Measurements from ENCODE around the gene BMPER.

The BMPER gene

DNA sequence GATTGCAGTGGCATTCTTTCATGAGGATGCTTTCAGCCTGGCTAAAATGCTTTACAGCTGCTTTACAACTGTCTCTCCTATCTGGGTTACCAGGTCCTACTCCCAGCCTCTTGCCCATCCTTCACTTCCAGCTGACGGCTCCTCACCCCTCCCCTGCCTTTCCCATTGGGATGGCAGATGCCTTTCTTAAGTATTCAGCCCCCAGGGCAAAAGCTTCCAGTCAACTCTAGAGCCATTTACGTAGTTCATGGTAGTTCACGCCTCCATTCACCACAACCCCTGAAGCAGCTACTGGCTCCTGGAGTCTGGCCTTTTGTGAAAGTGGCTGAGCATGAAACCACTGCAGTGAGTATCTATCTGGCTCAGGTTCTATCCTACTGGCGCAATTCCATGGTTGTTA is 17.2 kb upstream of the BMPER start:
- DNase-seq (ENCODE audit: low read depth): no peak

DNA sequence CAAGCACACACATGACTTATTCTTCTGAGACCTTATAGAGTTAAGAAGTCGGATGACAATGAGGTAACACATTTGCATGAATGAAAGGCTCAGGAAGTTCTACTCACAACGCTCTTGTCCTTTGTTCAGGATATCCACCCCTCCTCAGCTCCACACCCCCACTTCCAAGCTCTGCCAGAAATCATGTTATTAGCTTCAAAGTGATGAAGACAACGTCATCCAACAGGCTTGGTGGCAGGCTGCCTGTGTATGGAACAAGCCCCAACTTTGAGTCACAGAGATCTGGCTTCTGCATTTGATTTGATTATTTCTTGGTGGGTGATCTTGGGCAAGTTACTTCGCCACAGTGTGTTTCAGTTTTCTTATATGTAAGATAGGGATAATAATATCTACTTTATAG is 12.4 kb upstream of the BMPER start:
- no peak for DNase-seq (ENCODE audit: low read depth)

DNA sequence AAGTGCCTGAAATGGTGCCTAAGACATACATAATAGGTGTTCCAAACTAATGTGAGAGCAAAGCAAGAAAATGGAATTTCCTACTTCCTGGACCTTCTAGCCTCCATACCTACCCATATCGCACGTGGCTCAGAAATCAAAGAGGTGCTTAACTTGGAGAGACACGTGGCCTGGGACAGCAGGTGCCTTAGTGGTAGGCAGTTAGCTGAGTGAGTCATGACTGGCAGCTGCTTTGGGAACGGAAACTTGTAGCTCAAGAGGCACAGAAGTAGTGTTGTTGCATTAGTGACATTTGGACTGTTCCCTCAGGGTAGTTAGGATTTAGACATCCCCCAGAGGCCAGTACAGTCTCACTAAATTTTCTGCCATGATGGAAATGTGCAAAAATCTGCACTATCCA is 12.0 kb upstream of the BMPER start:
- no peak for DNase-seq (ENCODE audit: low read depth)

DNA sequence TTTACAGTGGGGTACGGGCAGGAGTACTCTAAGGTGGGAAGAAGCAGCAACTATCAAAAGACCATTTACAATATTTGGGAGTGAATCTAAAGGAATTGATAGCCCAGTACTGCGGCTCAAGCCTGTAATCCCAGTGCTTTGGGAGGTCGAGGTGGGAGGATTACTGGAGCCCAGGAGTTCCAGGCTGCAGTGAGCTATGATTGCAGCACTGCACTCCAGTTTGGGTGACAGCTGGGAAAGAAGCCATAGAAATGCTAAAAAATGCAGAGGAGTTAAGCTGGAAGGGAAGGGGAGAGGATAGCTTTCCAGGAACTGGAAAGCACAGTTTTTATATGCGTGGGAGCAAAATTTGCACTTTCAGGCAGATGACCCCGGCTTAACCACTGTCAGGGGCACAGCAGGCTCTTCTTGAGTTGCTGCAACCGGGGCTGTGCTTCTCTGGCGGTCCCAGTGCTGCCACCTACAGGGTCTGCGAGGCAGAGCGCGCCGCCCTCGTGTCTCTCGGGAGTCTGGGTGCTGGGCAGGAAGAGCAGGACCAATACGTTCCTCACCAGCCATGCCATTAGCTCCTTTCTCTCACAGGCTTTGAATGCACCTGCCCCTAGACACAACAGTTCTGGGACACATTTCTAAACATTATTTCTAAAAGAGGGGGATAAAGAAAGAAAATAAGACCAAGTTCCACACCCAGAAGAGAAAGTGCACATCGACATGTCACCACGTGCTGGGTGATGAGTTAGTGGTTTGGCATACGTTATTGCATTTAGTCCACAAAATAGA is 10.1 kb upstream of the BMPER start:
- peak; percentile 55 for DNase-seq (ENCODE audit: low read depth)

DNA sequence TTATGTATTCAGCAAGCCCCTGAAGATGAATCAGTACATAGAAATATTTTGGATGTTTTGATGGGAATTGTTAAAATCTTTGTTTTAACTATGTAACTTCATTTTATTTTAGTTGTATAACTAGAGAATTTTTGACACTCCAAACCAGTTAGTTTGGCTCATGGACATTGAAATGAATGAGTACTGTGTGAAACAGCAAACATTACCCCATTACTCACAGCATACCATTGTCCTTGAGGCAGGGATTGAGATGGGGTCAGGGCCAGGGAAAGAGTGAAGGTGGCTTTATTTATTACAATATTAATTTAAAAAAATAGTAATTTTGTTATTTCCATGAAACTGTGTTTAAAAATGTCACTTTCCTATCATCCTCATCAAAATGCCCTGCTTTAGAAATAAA is 4.8 kb upstream of the BMPER start:
- no peak for DNase-seq (ENCODE audit: low read depth)

DNA sequence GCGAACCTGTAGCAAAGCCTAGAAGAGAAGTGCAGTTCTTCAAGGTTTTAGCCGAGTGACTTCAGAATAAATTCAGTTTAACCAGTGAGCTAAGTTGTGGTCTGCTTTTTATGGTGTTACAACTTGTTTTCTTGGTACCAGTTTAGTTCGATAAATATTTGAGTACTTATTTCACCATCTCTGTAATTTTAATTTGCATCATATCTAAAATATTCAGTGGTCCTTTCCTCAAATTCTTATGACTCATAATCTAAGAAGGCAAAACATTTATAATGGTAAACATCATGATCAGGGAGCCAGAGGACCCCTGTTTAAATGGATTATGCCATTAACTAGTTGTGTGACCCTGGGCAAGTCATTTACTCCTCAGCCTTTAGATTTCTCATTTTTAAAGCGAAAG is 4.1 kb upstream of the BMPER start:
- DNase-seq (ENCODE audit: low read depth): no peak

DNA sequence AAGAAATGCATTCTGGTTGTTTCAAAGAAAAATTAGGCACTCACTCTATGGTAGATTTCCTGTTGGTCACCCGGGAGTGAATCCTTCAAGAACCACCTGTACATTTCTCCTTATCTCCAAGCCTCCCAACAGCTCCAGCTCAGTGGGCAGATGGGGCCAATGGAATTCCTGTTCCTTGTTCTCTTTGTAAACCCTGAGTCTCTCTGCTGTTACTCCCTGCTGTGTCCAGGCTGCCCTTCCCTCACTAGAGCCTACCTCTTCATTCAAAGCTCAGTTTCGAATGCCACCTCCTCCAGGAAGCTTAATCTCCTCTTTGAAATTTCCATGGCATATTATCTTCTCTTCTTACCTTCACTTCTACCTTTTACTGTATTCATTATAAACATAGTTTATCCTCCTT is 3.5 kb upstream of the BMPER start:
- no peak for DNase-seq (ENCODE audit: low read depth)

DNA sequence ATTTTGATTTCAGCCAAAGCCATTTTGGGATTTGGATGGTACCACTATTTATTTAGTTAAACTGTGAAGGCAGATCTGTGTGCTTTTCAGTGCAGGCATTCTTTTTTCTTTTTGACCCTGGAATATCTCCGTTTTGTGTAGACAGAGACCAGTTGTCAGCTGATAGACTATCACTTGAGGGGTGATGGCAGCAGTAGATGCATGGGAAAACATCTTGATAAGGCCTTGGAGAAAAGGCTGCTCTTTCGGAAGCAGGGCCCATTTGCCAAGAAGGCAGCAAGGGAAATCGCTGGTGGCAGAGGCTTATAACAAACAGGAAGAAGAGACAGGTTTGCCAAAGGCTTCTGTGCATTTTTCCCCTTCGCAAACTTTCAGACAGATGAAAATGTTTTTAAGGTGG is 2.6 kb upstream of the BMPER start:
- no peak for DNase-seq (ENCODE audit: low read depth)

DNA sequence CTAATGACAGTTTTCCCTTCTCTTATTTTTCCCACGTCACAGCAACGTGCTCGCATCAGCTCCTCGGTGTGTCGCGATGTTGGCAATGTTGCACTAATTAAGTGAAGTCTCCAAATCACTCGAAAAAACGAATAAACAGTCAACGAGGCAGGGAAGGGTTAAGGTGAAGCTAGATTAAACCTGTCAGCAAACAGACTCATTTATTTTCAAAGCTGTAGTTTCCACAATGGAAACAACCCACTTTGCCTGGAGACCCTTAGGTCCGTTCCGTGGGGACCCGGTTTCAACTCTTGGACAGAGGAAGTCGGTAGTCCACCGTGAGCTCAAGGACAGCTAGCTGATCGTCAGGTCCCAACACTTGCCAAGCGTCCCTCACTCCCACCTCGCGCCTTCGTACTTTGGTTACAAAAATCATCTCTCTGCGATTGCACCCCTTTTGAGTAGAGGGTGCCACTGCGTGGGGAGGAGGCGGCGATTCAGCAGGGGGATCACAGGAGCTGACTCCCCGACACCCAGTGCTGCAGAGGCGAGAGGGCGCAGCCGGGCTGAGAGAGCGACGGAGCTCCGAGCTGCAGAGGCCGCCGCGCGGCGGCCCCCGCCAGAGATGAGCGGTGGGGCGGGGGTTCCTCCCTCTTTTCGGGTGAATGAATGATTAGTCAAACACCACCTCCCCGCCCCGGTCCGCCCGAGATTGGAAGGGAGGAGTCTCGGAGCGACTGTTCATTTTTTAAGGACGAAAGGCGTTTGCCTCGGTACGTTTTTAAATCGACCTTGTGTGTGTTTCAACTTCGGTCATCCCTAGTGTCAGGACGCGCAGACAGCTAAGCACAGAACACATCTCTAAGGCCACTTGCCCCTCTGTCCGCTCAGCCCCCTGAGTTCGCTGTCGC is 1.3 kb upstream of the BMPER start:
- DNase-seq (ENCODE audit: low read depth): no peak

DNA sequence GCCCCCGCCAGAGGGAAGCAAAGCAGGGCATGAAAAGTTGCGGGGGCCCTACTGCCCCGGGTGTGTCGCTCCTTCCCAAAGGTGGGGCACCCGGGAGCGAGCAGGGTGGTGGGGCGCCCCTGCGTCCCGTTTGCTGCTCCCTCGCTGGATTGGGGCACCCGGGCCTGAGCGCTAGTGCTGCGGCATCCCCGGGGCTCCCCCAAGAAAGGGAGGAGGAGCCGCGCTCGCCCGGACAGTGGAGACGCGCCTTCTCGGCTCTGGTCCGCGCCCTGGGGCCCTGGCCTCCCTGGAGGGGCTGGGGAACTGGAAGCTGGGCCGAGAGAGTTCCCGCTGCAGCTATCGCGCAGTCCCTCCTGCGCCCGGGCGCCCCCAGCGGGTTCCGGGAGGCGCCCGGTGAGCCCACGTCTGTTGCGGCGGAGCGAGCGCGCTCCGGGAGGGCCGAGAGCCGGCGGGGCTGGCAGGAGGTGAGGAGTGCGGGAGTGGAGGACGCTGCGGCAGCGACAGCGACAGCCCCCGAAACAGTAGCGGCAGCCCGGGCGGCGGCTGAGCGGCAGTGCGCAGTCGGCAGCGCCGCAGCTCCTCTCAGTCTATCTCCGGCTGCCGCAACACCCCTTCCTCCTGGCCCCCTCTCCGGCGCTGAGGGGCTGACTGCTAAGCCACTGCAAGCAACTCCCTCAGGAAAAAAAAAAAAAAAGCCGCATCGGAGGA is 504 bp upstream of the BMPER start:
- no peak for DNase-seq (ENCODE audit: low read depth)

DNA sequence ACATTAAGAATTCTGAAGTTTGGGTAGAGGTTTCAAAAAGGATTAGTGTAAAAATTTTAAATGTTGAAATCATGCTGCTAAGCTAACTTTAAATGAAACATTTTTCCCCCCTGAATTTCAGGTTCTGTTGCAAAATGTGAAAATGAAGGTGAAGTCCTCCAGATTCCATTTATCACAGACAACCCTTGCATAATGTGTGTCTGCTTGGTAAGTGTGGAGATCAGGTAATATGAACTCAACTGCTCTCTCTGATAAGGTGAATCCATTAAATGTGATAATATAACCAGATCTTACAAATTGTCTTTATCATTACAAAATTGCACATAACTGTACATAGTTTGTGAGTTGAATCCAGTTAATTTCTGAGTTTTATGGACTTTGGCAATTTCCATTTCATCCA is 1.4 kb downstream of the BMPER start:
- no peak for DNase-seq (ENCODE audit: low read depth)

DNA sequence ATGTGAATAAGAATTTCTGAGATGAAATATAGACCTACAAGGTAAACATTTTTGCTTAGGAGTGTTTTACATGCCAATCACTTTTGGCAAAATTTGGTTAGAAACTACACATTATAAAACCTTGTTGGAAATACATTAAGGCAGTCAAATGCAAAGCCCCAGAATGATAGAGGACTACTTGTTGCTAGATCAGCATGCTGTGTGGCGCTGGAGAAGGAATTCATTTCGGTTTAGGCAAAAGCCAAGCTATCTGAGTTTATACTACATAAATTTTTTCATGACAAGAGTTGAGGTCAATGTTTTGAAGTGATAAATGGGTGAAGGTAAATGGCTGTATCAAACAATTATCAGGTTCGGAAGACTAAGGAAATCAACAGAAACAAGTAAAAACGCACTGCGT is 2.3 kb downstream of the BMPER start:
- DNase-seq (ENCODE audit: low read depth): no peak

DNA sequence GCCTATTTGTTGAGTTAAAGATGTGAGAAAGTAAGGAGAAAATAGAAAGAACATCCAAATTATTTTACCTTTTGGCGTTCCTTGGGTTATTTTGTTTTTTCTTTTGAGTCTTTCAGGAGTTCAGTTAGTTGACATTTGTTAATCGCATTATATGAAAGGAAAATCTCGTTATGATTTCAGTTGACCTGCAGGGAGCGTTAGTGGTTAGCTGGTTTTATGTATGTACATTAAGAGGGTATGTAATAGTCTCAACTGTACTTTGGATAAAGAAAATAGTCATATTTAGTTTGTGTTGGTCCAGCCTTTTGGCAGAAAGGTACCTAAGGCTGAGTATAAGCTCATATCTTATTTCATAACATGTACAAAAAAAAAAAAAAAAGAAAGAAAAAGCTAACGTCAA is 4.0 kb downstream of the BMPER start:
- no peak for DNase-seq (ENCODE audit: low read depth)

DNA sequence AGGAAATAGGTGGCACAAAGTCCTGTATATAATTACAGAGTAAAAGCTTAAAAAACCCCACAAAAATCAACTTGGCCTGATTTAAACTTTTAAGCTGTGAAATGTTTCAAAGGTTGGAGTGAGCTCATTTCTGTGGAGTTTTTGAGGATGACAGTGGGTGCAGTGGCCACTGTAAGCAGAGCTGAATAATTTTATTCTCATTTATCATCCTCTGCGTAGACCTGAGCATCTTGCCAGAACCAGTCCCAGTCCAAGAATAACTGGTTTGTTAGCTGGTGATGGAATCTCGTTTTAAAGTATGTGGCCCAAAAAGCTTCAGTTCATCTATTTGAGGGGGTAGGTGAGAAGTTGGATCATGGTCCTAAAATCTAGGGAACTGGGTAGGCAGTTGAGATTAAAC is 4.4 kb downstream of the BMPER start:
- DNase-seq (ENCODE audit: low read depth): no peak

DNA sequence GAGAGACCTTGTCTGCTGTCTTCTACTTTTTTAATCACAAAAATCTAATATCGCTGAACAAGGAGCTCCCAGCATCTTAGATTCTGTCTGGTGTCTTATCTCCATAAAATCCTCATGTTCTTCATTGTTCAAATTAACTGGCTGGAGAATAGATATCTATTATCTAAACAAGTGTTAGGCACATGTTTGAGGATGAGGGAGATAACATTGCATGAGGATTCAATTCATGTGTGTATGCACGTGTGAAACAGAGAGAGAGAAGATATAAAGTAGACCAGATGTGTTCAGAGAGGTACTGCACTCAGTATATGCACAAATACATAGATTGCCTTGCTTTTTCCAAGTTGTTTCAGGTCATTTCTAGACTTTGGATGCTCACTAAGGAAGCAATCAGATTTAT is 5.4 kb downstream of the BMPER start:
- no peak for DNase-seq (ENCODE audit: low read depth)

DNA sequence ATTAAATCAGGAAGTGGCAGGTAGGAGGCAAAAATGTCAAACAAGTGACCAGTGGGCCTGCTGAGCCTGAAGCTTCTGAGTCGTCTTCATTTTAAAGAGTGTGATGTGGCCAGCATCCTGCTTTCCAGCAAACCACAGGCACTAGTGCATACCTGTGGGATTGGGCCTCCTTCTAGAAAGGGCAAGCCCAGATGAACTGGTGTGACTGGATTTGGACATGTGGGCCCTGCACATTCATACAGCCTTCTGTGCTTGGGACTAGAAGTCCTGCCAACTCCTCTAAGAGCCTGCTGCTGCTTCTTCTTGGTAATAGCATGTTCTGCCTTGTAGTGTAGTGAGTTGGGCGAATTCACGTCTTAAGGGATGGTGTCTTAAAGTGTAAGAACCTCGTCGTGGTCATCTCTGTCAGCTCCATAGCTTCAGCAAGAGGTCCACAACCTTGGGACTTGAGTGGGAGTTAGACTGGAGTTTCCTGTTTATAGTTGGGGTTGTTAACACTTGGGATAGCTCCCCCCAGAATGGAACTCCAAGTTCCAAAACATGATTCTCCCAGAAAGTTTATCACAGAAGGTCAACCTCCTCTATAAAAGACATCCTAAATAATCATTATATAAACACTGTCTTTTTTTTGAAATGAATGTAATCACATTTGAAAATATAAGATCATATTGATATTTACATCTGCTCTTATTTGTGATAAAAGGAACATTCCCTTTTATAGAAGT is 11.2 kb downstream of the BMPER start:
- DNase-seq (ENCODE audit: low read depth): no peak

DNA sequence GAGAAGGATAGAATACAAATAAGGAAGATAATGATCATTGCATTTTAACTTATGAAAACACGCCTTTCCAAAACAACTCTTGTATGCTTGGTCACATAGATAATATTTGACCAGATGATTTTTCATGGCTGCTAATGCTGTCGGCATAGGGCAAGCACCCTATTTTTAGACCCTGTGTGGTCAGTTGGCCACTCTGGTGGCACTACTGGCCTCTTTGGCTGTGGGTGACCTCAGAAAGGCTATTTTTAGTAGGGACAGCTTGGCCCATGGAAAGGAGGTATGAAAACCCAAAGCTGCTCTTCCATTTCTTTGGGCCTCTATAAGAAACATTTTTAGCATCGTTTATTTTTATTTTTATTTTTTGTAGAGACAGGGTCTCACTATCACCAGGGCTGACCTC is 12.3 kb downstream of the BMPER start:
- DNase-seq (ENCODE audit: low read depth): no peak

DNA sequence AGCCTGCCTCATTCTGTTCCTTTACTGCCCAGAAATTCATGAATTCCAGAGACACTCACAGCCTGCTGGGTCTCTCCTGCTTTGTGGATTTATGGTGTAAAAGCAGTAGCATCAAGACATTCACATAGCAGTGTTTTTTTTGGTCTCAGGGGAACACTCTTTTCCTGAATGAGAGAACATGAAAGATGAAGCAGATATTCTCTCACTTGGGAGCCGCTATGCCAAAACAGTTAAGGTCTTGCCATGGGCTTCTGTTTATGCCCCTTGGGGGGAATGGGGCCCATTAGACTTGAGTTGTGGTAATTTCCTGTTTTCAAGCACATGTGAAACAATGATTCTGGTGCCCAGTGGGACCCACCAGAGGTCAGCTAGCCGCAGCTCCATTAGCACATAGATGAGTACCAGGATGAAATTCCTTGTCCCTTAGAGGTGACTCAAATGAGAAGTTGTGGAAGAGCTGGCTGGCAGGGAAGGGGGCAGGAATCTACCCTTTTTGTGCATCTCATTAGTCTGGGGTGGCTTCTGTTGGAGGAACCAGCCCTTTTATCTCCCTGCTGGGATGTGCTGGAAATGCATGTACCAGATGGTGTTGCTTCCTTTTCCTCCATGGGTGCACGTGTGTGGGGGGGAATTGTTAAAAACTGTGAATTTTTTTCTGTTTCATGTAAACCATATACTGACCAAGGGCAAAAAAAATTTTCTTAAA is 13.3 kb downstream of the BMPER start:
- no peak for DNase-seq (ENCODE audit: low read depth)

DNA sequence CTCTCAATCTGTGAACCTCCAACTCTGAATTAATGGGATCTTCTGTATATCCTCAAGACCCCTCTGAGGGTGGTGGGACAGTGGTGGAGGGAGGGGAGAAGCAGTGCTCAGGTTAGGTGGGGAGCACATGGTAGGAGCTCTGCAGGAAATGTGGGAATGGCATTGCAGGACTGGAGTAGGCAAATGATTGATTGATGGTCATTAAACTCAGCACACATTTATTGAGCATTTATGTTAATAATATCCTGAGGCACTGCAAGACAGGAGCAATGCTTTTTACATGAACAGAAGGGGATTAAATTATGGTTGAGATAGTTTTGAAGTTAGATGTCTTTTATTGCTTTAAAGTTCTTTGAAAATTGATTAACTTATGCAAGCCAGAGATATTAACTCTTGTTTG is 14.1 kb downstream of the BMPER start:
- DNase-seq (ENCODE audit: low read depth): no peak

DNA sequence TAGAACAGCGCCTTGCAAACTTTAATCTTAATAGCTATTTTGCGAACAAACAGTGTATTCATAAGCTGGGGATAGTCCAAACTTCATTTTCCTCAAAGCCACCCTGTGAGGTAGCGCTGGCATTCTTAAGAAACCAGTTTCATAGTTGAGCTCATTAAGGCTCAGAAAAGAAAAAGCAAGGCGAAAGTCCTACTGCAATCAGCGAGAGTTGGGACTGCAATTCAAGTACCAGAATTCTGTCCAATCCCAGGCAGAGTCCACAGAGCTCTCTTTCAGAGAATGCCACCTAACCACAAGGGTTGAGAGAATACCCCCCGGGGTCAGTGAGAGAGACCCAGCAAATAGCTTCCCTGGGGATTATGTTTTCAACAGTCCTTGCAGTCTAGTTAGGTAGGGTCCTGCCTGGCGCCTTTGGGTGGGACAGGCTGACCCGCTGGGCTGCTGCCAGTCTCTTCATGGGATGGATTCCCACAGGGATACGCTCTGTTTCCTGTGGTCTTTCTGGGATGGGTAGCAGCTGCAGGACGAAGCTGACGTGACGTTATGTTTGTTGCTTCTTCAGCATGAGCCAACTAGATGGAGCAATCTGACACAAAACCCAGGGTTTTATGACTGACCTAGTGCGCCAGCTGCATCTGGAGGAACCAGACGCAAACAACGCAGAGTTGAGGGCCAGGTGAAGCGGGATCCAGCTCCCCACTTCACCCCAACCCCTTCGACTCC is 16.0 kb downstream of the BMPER start:
- DNase-seq (ENCODE audit: low read depth): no peak

DNA sequence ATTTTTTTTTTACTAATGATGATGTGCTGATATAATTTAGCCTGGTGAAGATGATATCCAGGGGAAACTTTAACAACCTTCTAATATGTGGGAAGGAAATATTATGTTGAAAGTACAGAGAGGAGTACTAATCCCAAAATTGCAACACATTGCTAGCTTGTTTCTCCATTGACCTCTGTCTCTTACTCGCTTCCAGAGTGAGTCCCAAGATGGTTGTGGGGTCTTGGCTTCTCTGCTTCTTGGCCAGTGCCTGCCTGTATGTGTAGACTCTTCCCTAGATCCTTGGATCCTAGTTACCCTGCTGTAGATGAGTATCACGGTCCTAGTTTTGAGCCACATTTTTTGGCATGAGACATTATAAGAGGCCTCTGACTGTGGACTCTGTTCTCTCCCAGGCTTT is 17.5 kb downstream of the BMPER start:
- no peak for DNase-seq (ENCODE audit: low read depth)

All from activated T-cell treated with anti-CD3 and anti-CD28 coated beads for 1 hour (primary cell).